ENCODE data around the gene PTMS.

The PTMS gene

GRCh38 chr12:6765634-6766581 lies at the start of gene PTMS:
PTMS (plus strand) TSS chr12:6766363; CDS start chr12:6766706, 343 bp downstream.
- TF ChIP-seq CTCF (IDR thresholded peaks at IDR 0.05; ENCODE audit: low read depth, low read length, missing control alignments), result no peak
- peak within 1 kb of the TSS; percentile 94 for H3K4me3 ChIP-seq (ENCODE audit: low read depth, low read length)
- in situ Hi-C loops (cut with HindIII; ENCODE audit: low sequenced_read_pairs), result loop anchor here (5.0 kb wide), 1 partner anchor 46 kb away; no protein-coding TSS in a partner anchor
- DNase-seq (ENCODE audit: low read depth), result peak; percentile 86

- in situ Hi-C loops (cut with HindIII; ENCODE audit: low sequenced_read_pairs), result no loop called here
- no peak for DNase-seq (ENCODE audit: low read depth)
- H3K4me3 ChIP-seq (ENCODE audit: low read depth, low read length), result no peak overlapping the region
- TF ChIP-seq CTCF (IDR thresholded peaks at IDR 0.05; ENCODE audit: low read depth, low read length, missing control alignments), result no peak
These were observed 49.2 kb upstream of the PTMS start for GRCh38 chr12:6716874-6717437.

GRCh38 chr12:6722863-6723262 lies 43.3 kb upstream of the PTMS start:
- no peak for DNase-seq (ENCODE audit: low read depth)
- TF ChIP-seq CTCF (IDR thresholded peaks at IDR 0.05; ENCODE audit: low read depth, low read length, missing control alignments), result no peak
- in situ Hi-C loops (cut with HindIII; ENCODE audit: low sequenced_read_pairs), result no loop called here
- H3K4me3 ChIP-seq (ENCODE audit: low read depth, low read length), result no peak overlapping the region

- peak within 1 kb of the TSS; percentile 55 for H3K4me3 ChIP-seq (ENCODE audit: low read depth, low read length)
- in situ Hi-C loops (cut with HindIII; ENCODE audit: low sequenced_read_pairs), result no loop called here
- DNase-seq (ENCODE audit: low read depth), result peak; percentile 94
- no peak for TF ChIP-seq CTCF (IDR thresholded peaks at IDR 0.05; ENCODE audit: low read depth, low read length, missing control alignments)
These were observed 42.4 kb upstream of the PTMS start, which contains the start of gene COPS7A for GRCh38 chr12:6723607-6724408. COPS7A (plus strand) TSS chr12:6724046; CDS start chr12:6724657, 611 bp downstream.

GRCh38 chr12:6724409-6724797 lies 41.8 kb upstream of the PTMS start:
- in situ Hi-C loops (cut with HindIII; ENCODE audit: low sequenced_read_pairs), result no loop called here
- no peak for DNase-seq (ENCODE audit: low read depth)
- peak overlapping the region; percentile 55 for H3K4me3 ChIP-seq (ENCODE audit: low read depth, low read length)
- TF ChIP-seq CTCF (IDR thresholded peaks at IDR 0.05; ENCODE audit: low read depth, low read length, missing control alignments), result no peak

- H3K4me3 ChIP-seq (ENCODE audit: low read depth, low read length), result no peak overlapping the region
- no peak for DNase-seq (ENCODE audit: low read depth)
- TF ChIP-seq CTCF (IDR thresholded peaks at IDR 0.05; ENCODE audit: low read depth, low read length, missing control alignments), result no peak
- in situ Hi-C loops (cut with HindIII; ENCODE audit: low sequenced_read_pairs), result loop anchor here (5.0 kb wide), 1 partner anchor 72 kb away; no protein-coding TSS in a partner anchor
These were observed 40.8 kb upstream of the PTMS start for GRCh38 chr12:6725350-6725749.

Data from astrocyte of the cerebellum (primary cell).